H1 (cell line): ENCODE results near the gene SEL1L2. TPM values are rescaled to one million over a fixed set of nuclear protein-coding genes. Genes with fewer than 3 reads are reported as not detected.

Experiments used
- ASH2L ChIP-seq: fragments of 200-600, 300-600 bp; sonication (generic); IDR thresholded peaks from one replicate; pipeline ENCODE4 v1.7.1; 2017; ENCODE audit warnings: low read length
- JUN ChIP-seq: IDR thresholded peaks from 2 replicates; pipeline ENCODE4 v1.6.1; 2011; ENCODE audit warnings: low read depth, mild to moderate bottlenecking, improper control_type of control experiment, low read length
- SP1 ChIP-seq: IDR thresholded peaks from 2 replicates; pipeline ENCODE4 v1.6.1; 2011; ENCODE audit warnings: low read depth, low read length
- polyA plus RNA-seq, 7 experiments: library from polyadenylated mRNA; depleted of rRNA in 3 of 7; stranded (reverse) in 5 of 7; unstranded in 2 of 7; fragments of >200 nt in 5 of 7; fragments of 200-250 nt in 2 of 7; gene quantifications; 1 replicate in 5 of 7; 2 replicates in 1 of 7; 4 replicates in 1 of 7; pipeline versions ENCODE4 v1.2.1 to v1.2.3, GENCODE V29; 2011 to 2013; ENCODE audit warnings: missing spikeins in 2 of 7, mixed read lengths in 2 of 7
- total RNA-seq: library from RNA; stranded (reverse); fragmentation: NEBNext Ultra II Directional; extraction: Animal tissue kit (Norgen Biotek cat#: 25700); gene quantifications from 2 replicates; pipeline ENCODE4 v1.2.1, GENCODE V29; 2021
- TF ChIP-seq, protein P1 (sequence below): IDR thresholded peaks from 2 replicates; pipeline ENCODE4 v1.6.1; 2012; ENCODE audit warnings: low read length, inconsistent platforms

SEL1L2 gene
- total and polyA plus RNA-seq, 2 of the 8 experiments (the other 6 are each of a cell fraction or from before 2014, with no cell fraction given), result not detected

- TF ChIP-seq, protein P1, sequence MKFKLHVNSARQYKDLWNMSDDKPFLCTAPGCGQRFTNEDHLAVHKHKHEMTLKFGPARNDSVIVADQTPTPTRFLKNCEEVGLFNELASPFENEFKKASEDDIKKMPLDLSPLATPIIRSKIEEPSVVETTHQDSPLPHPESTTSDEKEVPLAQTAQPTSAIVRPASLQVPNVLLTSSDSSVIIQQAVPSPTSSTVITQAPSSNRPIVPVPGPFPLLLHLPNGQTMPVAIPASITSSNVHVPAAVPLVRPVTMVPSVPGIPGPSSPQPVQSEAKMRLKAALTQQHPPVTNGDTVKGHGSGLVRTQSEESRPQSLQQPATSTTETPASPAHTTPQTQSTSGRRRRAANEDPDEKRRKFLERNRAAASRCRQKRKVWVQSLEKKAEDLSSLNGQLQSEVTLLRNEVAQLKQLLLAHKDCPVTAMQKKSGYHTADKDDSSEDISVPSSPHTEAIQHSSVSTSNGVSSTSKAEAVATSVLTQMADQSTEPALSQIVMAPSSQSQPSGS, result no peak
- no peak for TF ChIP-seq SP1
- TF ChIP-seq ASH2L, result no peak
- no peak for TF ChIP-seq JUN
These were observed 170.3 kb downstream of the SEL1L2 start (continued) for GRCh38 chr20:13819885-13820645.
